ENCODE data around the gene RUFY4.

- no peak for TF ChIP-seq POLR2AphosphoS2 (IDR thresholded peaks at IDR 0.05; ENCODE audit: low read length)
- no peak for TF ChIP-seq TCFL5 (CRISPR knock-in tag; conservative IDR thresholded peaks at IDR 0.05)
- no peak for TF ChIP-seq EHMT2 (IDR thresholded peaks at IDR 0.05)
- TF ChIP-seq TCF7L2 (IDR thresholded peaks at IDR 0.05; ENCODE audit: low read depth, low read length): no peak
- TF ChIP-seq TAF1 (IDR thresholded peaks at IDR 0.05; ENCODE audit: control insufficient read depth, extremely low read depth, insufficient read depth, low read length, severe bottlenecking): no peak
- TF ChIP-seq USF1 (CRISPR knock-in tag; IDR thresholded peaks at IDR 0.05): no peak
Observed at GRCh38 chr2:218036371-218036770, 32.7 kb upstream of the RUFY4 start.

Data from K562 (cell line).